ENCODE results near the gene MYO15B.
"Not testable (repeated sequence)": the region's sequence is repeated elsewhere in the genome, so short reads cannot be mapped to it uniquely, and the experiment has no call there.

Gene MYO15B

GRCh38 chr17:75636381-75637142 is 49.0 kb downstream of the MYO15B start:
- peak overlapping the region in 5 of 11 experiments; percentile 21 to 39 (median 36); a peak in 6 of 22 replicates for H3K9ac ChIP-seq
- no peaks in the 10 kb centered on the region for H3K9me3 ChIP-seq (replicated peaks in 1 of 11)
- peaks cover 0 to 23% (median 14%) of the 10 kb centered on the region in 11 experiments; a peak in 11 of 22 replicates for H3K27me3 ChIP-seq
- peaks cover 11 to 39% (median 21%) of the 10 kb centered on the region in 11 experiments; a peak in 16 of 22 replicates for H4K20me1 ChIP-seq
- no peak overlapping the region for H3K27ac ChIP-seq
- H3K4me1 ChIP-seq = peaks cover 45 to 91% (median 83%) of the 10 kb centered on the region in 10 experiments
- peak overlapping the region in 9 of 11 experiments; percentile 12 to 96 (median 71); a peak in 18 of 22 replicates for H3K4me2 ChIP-seq
- peaks cover 0 to 12% (median 0%) of the 10 kb centered on the region in 11 experiments; a peak in 4 of 22 replicates for H3K36me3 ChIP-seq
- no peak for TF ChIP-seq Cebpa-rat (IDR thresholded peaks at IDR 0.05)
- H3K4me3 ChIP-seq = no peak overlapping the region

DNA sequence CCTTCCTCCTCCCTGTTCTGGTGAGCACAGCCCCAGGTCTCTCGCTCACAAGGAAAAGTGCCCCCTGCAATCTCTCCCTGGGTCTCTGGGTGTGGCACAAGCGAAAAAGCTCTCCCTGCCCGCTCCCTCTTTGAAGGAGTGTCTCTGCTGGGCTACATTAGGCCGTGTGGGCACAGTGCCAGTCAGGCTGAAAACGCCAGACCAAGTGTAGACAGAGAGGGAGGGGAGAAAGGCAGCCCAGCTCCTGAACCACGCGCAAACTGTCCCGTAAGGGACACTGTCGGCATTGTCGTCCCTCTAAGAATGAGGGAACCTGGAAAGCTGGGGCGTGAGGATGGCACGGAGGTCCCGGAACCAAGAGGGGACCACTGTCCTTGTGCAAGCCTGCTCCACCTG is 49.5 kb downstream of the MYO15B start:
- TF ChIP-seq Cebpa-rat (IDR thresholded peaks at IDR 0.05) = no peak
- Histone ChIP-seq H3K9me3 (replicated peaks in 1 of 11) (no peaks in the 10 kb centered on the region), H3K27me3 (peaks cover 0 to 23% (median 14%) of the 10 kb centered on the region in 11 experiments; a peak in 11 of 22 replicates), H3K9ac (peak overlapping the region in 5 of 11 experiments; percentile 21 to 39 (median 36); a peak in 5 of 22 replicates), H3K36me3 (peaks cover 0 to 12% (median 0%) of the 10 kb centered on the region in 11 experiments; a peak in 5 of 22 replicates), H3K4me3 (no peak overlapping the region), H4K20me1 (peaks cover 11 to 39% (median 21%) of the 10 kb centered on the region in 11 experiments; a peak in 16 of 22 replicates), H3K4me1 (peaks cover 48 to 91% (median 82%) of the 10 kb centered on the region in 10 experiments), H3K4me2 (peak overlapping the region in 9 of 11 experiments; percentile 12 to 96 (median 71); a peak in 17 of 22 replicates), H3K27ac (no peak overlapping the region)

DNA sequence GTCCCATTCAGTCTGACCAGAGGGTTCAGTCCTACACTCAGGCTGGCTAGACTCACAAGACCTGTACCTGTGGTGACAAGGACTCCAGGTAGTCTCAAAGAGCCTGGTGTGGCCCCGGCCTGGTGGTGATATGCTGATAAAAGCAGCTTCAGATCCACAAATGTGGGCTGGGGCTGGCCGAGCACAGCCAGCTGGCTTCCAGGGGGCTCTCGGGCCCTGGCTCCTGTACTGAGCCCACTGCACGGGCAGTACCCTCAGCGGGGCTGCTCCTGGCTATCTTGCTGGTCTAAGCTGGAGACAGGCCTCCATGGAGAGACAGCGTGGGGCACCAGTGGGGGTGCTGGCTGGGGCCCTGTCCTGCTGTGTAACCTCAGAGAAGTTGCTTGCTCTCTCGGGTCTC is 50.0 kb downstream of the MYO15B start:
- peak overlapping the region in 4 of 11 experiments; percentile 67 to 94 (median 80); a peak in 5 of 22 replicates for H3K4me2 ChIP-seq
- H4K20me1 ChIP-seq = peaks cover 11 to 36% (median 19%) of the 10 kb centered on the region in 11 experiments; a peak in 16 of 22 replicates
- no peaks in the 10 kb centered on the region for H3K9me3 ChIP-seq (replicated peaks in 1 of 11)
- H3K4me3 ChIP-seq = no peak overlapping the region
- TF ChIP-seq Cebpa-rat (IDR thresholded peaks at IDR 0.05) = no peak
- H3K9ac ChIP-seq = peak overlapping the region in 3 of 11 experiments; percentile 31 to 39 (median 37); a peak in 3 of 22 replicates
- peaks cover 0 to 12% (median 0%) of the 10 kb centered on the region in 11 experiments; a peak in 5 of 22 replicates for H3K36me3 ChIP-seq
- peaks cover 50 to 89% (median 79%) of the 10 kb centered on the region in 10 experiments for H3K4me1 ChIP-seq
- H3K27me3 ChIP-seq = peaks cover 0 to 23% (median 14%) of the 10 kb centered on the region in 11 experiments; a peak in 11 of 22 replicates
- no peak overlapping the region for H3K27ac ChIP-seq

DNA sequence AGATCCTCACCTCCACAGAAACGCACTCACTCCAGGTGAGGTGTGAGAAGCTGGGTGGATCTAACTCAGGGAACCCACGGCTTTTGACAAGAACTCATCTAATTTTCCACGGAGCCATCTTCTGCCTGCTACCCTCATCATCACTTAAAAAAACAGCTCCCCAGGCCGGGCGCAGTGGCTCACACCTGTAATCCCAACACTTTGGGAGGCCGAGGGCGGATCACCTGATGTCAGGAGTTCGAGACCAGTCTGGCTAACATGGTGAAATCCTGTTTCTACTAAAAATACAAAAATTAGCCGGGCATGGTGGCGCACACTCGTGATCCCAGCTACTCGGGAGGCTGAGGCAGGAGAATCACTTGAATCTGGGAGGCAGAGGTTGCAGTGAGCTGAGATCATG is 50.4 kb downstream of the MYO15B start:
- not testable (repeated sequence) for H3K27ac ChIP-seq; H3K4me3 ChIP-seq; H3K9me3 ChIP-seq (replicated peaks in 1 of 11); H3K9ac ChIP-seq; H3K4me2 ChIP-seq
- Histone ChIP-seq H3K36me3 (peaks cover 0 to 15% (median 0%) of the 10 kb centered on the region in 11 experiments; a peak in 9 of 22 replicates), H3K4me1 (peaks cover 50 to 87% (median 74%) of the 10 kb centered on the region in 10 experiments), H3K27me3 (peaks cover 0 to 23% (median 14%) of the 10 kb centered on the region in 11 experiments; a peak in 11 of 22 replicates), H4K20me1 (peaks cover 11 to 35% (median 17%) of the 10 kb centered on the region in 11 experiments; a peak in 16 of 22 replicates)

DNA sequence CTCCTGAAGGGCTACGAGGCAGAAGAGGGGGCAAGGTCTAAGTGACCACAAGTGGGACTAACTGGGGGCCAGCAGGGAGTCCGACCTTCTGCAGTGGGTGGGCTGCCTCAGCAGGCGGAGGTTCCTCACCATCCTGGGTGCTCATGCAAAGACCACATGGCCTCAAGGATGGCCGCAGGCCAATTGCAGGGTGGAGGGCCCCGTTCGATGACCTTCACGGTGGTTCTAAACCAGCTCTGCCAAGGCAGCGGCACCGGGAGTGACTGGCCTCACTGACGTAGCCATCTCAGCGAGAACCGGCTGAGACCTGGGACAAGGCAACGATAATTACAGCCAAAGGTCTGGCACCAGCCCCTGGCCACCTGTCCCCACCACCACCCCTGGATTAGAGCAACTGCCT is 51.3 kb downstream of the MYO15B start:
- Histone ChIP-seq H3K4me1 (peaks cover 41 to 78% (median 66%) of the 10 kb centered on the region in 10 experiments), H3K9ac (peak overlapping the region in 2 of 11 experiments; percentile 7 to 27; a peak in 1 of 22 replicates), H4K20me1 (peaks cover 6 to 33% (median 12%) of the 10 kb centered on the region in 11 experiments; a peak in 14 of 22 replicates), H3K4me3 (no peak overlapping the region), H3K27ac (peak overlapping the region in 1 of 11 experiments; percentile 25; a peak in 1 of 22 replicates), H3K27me3 (peaks cover 0 to 23% (median 14%) of the 10 kb centered on the region in 11 experiments; a peak in 11 of 22 replicates), H3K9me3 (replicated peaks in 1 of 11) (no peaks in the 10 kb centered on the region), H3K4me2 (peak overlapping the region in 9 of 11 experiments; percentile 75 to 94 (median 83); a peak in 15 of 22 replicates), H3K36me3 (peaks cover 0 to 22% (median 5%) of the 10 kb centered on the region in 11 experiments; a peak in 9 of 22 replicates)
- TF ChIP-seq Cebpa-rat (IDR thresholded peaks at IDR 0.05) = no peak

GRCh38 chr17:75639327-75639726 is 51.7 kb downstream of the MYO15B start:
- H3K4me2 ChIP-seq = peak overlapping the region; percentile 73 to 94 (median 82); a peak in 21 of 22 replicates
- H3K9me3 ChIP-seq (replicated peaks in 1 of 11) = no peaks in the 10 kb centered on the region
- H4K20me1 ChIP-seq = peaks cover 2 to 29% (median 8%) of the 10 kb centered on the region in 11 experiments; a peak in 14 of 22 replicates
- H3K27me3 ChIP-seq = peaks cover 0 to 23% (median 14%) of the 10 kb centered on the region in 11 experiments; a peak in 11 of 22 replicates
- peak overlapping the region in 4 of 11 experiments; percentile 7 to 56 (median 29); a peak in 2 of 22 replicates for H3K9ac ChIP-seq
- peaks cover 37 to 74% (median 61%) of the 10 kb centered on the region in 10 experiments for H3K4me1 ChIP-seq
- H3K27ac ChIP-seq = peak overlapping the region in 1 of 11 experiments; percentile 25; a peak in 1 of 22 replicates
- H3K36me3 ChIP-seq = peaks cover 0 to 23% (median 5%) of the 10 kb centered on the region in 11 experiments; a peak in 9 of 22 replicates
- no peak overlapping the region for H3K4me3 ChIP-seq
- no peak for TF ChIP-seq Cebpa-rat (IDR thresholded peaks at IDR 0.05)

DNA sequence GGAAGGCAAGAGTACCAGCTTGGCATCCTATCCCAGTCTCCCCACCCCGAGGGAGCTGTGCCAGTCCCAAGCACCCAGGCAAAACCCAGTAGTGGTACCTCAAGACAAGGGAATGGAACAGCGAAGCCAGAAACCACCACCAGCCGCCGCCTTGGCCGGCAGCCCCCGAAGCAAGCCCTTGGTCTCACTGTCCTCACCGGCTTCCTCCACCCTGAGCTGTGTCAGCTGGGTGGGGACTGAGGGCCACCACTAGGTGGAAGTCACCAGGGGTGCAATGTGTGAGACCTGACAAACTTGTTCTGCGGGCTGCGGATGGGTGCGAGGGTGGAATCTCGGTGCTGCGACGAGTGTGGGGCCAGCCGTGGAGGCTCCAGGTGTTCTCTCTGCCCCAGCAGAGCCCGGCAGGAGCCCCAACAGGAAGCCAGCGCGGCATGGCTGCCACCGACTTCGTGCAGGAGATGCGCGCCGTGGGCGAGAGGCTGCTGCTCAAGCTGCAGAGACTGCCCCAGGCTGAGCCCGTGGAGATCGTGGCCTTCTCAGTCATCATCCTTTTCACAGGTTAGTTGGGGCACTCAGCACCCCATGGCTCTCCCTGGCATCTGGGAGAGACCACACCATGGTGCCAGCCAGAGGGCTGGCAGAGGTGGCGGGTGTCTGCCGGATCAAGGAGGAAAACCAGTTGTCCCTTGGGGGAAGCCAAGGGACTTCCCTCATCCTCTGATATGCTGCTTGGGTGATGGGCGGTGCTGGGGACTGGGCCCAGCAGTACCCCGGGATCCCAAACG is 52.4 kb downstream of the MYO15B start:
- H3K9ac ChIP-seq = peak overlapping the region in 7 of 11 experiments; percentile 4 to 56 (median 27); a peak in 9 of 22 replicates
- peak overlapping the region; percentile 73 to 94 (median 82) for H3K4me2 ChIP-seq
- H3K27me3 ChIP-seq = peaks cover 0 to 23% (median 14%) of the 10 kb centered on the region in 11 experiments; a peak in 11 of 22 replicates
- H3K36me3 ChIP-seq = peaks cover 0 to 23% (median 5%) of the 10 kb centered on the region in 11 experiments; a peak in 9 of 22 replicates
- H4K20me1 ChIP-seq = peaks cover 0 to 23% (median 2%) of the 10 kb centered on the region in 11 experiments; a peak in 10 of 22 replicates
- H3K9me3 ChIP-seq (replicated peaks in 1 of 11) = no peaks in the 10 kb centered on the region
- H3K4me3 ChIP-seq = peak overlapping the region in 4 of 10 experiments; percentile 14 to 26 (median 19); a peak in 6 of 20 replicates
- no peak for TF ChIP-seq Cebpa-rat (IDR thresholded peaks at IDR 0.05)
- peak overlapping the region in 5 of 11 experiments; percentile 5 to 38 (median 22); a peak in 3 of 22 replicates for H3K27ac ChIP-seq
- peaks cover 38 to 73% (median 55%) of the 10 kb centered on the region in 10 experiments for H3K4me1 ChIP-seq
